GM04503 (cell line): ENCODE results near the gene NT5E.
A peak's percentile ranks its signal among the peaks of the same experiment; 100 is the strongest.

ENCODE experiments used
- DNase-seq: peaks from one replicate; pipeline ENCODE4 v3.0.0-alpha.2; 2012; ENCODE audit warnings: low read depth

NT5E gene

DNA sequence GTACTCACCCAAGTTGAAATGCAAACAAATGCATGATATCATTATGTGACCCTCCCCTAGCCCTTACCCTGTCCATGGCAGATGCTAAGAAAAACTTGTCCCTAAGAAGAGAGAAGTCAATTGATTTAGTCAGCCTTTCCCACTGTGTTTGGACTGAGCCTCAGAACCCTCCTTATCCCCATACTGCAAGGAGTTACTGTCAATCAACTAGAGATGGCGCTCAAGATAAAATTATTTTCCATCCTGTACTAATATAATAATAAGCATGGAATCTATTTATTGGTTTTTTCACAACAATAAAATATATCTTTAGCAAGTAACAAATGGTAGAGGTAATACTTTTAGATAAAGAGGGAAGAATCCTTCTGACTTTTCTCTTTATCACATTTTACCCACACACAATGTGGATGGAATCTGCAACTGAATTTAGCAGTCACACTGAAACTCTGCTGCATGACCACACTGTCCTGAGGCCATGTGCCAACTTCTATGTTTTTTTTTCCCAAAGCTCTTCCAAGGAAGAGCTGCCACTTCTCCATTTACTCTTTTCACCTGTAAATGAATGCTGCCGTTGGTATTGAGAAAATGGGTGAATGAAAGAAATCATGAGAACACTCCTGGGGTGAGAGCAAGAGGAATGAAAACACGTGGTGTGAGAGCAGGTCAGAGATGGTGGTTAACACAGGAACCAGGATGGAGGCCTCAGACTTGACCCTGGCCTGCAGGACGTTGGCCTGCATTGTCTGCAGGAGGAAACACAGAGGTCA is 10.5 kb downstream of the NT5E start:
- DNase-seq = no peak

DNA sequence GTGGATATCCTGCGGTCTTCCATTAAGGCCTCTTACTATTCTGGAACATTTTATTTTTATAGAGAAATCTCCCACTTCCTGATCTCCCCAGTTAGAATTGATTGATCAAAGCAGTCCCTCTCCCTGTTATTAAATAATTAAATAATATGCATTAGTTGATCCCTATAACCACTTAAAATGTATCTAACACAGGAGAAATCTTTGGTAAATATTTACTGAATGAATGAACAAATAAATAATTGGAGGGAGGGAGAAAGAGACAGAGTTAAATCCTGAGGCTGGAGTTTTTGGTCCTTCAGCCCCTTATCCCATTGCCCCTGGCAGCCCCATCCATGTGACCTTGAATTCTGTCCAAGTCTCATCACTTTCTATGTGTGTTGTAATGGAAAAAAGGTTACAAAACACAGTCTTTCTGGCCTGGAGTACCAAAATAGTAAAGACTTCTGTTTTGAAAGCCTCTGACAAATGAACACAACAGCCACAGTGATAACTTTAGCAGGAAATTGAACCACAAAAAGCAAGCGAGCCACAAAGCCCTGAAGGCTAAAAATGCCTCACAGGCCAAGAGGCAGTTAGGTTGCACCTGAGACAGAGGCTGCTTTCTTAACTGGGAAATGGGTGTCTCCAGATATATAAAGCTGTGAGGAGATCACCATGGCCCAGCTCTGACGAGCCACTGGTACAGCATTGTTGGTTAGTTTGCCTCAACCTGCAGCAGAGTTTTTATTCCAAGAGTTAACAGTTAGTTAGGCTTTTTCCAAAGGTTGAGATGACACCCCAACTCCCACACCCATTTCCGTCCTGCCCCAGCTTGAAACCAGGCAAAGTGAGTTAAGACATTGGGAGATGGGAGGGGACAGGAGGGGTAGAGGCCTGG is 11.3 kb downstream of the NT5E start:
- DNase-seq = peak; percentile 42

DNA sequence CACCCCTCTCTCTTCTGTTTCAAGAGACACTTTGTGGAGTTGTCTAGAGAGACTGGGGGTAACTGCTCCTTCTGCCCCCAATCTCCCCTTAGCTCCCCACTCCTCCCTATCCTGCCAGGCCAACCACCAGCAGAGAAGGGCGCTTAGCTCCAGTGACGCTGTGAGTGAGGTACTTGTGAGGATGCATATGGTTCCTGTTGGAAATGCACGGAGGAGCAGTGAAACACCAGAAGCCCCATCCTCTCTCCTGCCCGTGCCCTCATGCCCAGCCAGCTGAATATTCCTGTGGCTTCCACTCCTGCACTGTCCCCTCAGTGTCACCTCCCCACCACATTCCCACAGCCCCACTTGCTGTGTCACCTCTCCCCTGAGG is 11.9 kb downstream of the NT5E start:
- DNase-seq = no peak

DNA sequence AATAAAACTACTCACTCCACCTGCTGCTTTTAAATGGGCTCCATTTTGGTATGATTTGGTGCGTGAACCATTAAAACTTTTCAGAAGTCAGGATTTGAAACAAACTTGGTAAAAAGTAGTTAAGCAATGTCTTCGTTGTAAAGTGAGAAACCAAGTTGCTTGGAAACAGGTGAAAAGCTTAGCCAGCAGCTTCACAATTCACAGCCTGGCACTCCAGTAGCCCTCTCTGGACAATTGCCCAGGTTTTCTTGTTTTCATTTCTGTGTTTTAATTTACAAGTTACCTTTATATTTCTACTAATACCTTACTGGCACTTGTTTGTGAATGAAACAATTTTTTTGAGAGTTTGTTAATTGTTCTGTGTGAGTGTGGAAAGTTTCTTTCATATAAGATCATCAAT is 12.8 kb downstream of the NT5E start:
- DNase-seq = no peak

DNA sequence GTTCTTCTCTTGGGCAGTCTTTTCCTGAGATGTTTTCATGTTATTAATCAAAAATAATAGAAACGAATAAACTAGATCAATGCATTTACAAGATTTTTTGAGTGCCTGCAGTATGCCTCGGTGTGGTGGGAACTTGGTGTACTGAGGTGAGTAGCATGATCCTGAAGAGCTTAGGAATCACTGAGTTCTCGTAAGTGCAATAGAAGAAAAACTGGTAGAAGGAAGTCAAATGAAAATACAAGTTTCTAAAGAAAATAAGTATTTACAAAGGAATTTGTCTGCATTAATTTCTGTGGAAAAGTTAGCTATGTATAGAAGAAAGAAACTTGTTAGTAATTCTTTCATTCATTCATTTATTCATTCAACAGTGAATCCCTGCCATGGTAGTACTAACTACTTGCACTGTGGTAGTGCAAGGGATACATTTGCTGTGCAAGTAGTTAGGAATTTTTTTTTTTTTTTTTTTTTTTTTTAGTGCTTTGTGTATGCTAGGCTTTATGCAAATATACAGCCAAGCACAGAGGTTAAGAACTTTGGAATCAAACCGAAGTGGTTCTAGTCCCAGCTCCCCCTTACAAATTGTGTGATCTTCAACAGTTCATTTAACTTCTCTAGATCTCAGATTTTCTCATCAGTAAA is 13.9 kb downstream of the NT5E start:
- no peak for DNase-seq

DNA sequence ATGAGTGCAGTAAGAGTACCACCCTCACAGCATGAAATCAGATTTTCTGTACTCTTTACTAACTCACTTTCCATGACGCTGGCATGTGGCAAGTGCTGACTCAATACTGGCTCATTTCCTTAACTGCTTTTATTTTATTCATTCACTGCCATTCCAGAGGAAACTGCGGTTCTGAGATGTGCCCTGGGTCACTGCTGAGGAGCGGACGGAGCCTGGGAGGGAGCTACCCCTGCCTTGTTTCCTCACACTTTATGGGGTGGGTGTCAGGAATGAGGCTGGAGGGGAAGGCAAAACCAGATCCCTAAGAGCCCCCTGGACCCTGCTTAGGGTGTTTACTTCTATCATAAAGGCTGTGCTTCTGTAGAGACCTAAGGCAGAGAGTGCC is 14.4 kb downstream of the NT5E start:
- DNase-seq = peak; percentile 89

DNA sequence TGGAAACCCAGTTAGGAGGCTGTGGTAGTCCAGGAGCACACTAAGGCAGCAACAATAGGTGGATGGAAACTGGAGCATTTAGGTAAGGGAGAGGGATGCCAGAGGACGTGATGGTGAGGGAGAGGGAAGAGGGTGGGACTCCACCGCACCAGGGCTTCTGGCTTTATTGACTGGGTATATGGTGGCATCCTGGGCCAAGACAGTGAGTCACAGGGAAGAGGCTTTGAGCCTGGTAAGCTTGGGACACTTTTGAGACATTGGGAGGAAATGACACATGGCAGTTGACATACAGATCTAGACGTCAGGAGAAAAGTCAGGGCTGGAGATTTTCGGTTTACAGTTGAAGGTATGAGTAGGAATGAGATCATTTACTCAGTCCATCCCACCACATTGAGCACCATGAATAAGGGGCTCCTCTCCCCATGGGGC is 14.9 kb downstream of the NT5E start:
- peak; percentile 73 for DNase-seq

DNA sequence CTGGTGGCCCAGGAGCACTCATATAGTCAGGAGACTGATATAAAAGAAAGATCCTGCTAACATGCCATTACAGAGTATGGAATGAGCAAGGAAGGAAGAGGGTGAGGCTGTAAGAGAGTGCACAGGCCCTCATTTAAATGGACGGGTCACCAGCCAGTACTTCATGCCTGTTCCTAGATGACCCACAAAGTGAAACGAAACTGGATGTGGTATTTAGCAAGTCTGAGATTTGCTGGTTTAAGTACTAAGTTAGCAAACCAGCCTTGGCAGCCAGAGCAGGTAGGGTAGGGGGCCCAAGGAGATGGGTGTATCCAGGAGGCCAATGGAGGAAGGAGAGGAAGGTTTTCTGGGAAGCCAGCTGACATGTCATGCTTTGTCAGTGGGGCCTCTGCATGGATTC is 15.9 kb downstream of the NT5E start:
- no peak for DNase-seq

DNA sequence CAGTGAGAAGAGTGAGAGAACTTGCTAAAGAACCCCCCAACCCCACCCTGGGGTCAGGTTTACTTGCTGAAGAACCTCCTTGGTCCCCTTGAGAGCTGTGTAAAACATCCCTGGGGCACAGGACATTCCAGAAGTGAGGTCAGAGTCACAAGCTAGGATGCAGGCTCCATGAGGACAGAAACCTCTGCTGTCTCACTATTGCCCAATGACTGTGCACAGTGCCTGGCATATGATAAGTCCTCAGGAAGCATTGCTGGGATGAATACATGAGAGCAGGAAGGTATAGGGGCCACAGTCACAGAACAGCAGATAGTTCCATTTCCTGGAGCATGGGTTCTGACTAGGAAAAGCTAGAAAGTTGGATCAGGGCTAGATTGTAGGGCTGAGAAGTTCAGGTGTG is 18.4 kb downstream of the NT5E start:
- no peak for DNase-seq

DNA sequence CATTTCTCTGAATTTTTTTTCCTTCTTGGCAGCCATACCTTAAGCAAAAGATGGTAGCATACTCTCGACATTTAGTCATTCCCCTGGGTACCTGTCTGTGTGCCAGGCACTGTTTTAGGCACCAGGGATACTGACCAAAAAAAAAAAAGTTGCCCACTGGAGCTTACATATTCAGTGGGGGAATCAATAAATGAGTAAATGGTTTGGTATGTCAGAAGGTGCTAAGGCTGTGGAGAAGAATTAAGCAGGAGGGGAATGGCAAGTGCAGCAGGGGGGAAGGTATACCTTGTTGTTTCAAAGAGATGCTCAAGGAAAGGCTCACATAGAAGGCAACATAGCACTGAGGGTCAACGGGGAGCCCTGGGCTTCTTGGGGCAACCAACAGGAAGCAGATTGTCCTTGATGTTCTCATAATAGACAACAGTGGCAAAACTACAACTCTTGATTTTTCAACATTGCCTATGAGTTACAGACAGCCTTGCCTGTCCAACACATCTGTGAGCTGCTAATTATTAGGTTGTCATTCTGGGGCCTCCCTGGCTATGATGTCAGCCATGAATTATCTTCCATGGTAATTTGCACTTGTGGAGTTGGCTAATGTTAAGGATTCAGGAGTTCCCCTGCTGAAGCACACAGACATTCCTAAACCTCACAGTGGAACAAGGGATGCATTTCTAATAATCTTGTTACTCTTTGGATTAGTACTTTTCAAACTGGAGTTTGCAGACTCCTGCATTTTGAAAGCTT is 19.6 kb downstream of the NT5E start:
- DNase-seq = no peak

DNA sequence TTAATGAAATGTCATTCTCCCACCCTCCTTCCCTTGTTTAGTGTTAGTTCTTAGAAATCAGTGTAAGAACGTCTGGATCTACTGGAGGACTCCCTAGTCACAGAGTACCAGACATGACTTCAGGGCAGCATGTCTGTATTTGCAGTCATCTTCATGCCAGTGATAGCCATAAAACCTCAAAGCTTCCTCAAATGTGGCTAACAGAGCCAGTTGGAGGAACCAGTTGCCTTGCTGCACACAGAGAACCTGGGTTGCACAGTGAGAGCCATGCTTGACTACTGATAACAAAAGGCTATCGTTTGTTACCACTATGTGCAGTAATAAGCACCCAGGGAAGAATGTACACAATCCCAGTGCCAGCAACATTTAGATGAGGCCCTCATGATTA is 20.1 kb downstream of the NT5E start:
- DNase-seq = no peak

DNA sequence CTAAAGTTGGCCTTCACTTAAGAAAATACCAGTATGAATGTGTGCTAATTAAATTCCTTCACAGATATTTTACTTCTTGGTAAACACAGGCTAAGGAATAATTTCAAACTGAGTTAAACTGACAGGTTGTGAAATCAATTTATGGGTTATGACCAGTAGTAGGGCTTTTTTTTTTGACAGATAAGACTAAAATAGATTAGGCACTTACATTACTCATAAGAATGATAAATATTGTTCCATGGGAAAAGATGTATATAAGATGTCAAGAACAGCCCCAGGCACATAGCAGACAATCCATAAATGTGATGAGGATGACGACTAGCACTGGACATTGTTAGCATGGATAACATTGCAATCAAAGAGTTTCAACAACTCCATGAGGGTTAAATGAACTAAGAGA is 22.9 kb downstream of the NT5E start:
- DNase-seq = no peak

DNA sequence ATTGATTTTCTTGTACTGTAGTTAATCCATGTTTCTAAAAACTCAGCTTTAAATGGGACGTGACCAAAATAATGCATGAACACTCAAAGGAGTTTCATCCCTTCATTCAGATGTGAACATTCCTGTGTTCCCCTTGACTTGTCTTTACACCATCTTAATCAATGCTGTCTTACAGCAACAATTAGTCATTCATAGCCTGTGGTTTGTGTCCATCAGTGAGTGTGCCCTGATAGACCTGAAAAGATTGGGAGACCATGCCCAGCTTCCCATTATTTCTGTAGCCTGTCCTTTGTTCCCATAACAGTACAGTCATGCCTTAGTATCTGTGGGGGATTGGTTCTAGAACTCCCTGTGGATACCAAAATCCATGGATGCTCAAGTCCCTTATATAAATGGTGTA is 23.9 kb downstream of the NT5E start:
- no peak for DNase-seq

DNA sequence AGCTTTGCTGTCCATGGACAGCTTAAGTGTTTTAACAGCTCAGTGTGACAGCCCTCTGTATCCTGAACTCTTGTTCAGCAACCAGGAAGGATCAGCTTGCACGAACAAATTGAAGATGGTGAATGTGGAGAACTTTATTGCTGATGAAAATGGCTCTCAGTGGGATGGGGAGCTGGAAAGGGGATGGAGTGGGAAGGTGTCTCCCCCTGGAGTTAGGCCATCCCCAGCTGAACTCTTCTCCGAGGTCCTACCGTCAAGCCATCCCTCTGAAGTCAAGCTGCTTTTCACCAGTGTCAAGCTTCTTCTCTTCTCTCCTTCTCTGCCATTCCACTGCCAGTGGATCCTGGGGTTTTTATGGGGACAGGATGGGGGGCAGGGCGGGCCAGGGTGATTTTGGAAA is 26.6 kb downstream of the NT5E start:
- no peak for DNase-seq

DNA sequence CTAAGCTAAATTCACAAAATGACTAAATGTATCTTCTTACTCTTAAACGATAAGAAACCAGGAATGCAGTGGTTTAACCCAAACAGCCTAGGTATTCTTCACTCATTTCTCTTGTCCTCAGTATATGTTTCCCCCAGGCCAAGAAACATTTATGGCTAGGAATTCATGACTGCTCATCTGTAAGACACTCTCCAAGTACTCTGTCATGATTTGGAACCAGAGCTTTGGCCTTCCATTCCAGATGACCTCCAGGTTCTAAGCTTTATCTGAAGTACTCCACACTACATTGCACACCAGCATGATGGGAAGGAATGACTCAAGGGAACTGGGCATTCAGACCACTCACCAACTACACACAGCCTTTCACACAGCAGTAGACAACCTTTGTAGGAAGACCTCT is 29.3 kb downstream of the NT5E start:
- no peak for DNase-seq

DNA sequence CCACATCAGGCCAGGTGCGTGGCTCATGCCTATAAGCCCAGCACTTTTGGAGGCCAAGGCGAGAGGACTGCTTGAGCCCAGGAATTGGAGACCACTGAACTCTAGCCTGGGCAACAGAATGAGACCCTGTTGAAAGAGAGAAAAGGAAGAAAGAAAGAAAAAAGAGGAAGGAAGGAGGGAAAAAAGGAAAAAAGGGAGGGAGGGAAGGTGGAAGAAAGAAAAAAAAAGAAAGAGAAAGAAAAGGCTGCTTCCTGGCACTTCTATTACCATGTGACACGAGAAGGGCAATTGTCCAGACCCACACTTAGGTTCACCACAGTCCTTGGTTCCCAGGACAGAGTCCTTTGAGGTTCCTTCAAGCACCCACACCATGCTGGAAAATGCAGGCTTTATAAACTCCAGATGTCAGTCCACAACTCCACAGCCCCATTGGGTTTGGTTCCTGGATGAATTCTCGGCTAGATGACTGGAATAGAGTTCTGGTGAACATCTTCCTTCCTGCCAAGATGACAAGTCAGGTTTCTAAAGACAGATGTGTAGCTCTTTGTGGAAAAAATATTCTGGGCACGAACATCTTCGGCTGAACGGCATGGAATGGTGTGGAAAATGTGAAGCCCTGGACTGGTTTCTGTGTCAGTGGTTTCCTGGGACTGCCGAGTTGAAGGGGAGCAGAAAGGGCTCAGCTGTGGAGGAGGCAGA is 32.5 kb downstream of the NT5E start:
- DNase-seq = peak; percentile 86

DNA sequence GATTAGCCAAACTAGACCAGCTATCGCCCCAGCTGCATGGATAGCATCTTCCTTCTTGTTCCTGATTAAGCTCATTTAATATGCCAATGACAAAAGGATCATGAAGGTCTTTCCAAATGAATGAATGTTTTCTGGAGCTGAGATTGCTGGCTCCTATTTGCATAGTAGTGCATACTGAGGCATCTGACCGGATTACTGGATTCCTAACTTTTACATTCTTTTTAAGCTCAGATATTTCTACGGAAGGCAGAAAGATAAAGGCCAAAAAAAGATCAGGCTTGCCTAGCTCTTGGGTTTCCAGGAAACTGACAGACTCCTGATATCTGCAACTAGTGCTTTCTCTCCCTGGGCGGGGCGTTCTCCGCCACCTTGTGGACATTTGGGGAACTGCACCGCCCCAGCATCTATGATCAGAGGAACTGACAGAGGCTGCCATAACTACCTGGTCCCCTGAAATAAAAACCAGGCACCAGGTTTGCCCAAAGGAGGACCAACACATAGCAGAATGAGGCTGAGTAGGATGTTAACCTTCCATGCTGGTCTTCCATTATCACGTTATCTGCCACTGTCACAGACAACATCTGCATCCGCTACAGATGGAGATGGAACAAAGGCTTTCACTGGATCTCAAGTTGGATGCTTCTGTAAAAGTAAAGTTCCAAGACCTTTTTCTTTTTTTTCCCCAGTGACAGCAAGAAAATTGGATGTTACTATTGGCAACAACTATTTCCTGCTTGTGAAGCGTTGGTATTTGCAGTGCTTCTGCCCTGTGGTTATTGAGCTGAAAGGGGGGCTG is 33.2 kb downstream of the NT5E start:
- no peak for DNase-seq

DNA sequence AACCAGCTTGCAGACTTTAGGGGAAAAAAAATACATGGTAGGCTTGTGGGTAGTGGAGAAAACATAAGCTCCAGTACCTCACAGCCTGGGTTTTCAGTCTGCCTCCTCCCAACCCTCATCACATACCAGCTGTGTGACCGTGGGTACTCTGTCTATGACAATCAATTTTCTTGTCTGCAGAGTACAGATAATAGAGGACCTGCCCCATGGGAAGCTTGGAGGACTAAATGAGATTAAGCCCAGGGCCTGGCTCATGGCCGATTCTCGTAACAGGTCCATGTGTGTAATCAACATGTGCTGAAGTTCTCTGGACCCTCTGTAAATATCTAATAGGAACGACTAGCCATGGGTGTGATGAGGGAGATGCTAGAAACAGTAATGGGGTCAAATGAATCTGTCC is 34.0 kb downstream of the NT5E start:
- no peak for DNase-seq

DNA sequence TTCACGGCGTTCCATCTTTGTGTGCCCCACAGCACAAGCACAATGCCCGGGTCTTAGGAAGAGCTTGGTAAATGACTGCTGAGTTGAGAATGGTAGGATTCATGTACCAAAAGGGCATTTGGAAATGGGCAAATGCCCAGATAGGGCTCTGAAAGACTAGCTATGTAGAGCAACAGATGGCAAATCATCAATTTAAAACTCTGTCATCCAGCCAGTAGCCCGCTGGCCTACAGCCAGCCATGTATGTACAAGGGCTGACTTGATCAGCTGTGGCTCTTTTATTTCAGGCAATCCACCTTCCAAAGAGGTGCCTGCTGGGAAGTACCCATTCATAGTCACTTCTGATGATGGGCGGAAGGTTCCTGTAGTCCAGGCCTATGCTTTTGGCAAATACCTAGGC is 35.1 kb downstream of the NT5E start:
- no peak for DNase-seq

DNA sequence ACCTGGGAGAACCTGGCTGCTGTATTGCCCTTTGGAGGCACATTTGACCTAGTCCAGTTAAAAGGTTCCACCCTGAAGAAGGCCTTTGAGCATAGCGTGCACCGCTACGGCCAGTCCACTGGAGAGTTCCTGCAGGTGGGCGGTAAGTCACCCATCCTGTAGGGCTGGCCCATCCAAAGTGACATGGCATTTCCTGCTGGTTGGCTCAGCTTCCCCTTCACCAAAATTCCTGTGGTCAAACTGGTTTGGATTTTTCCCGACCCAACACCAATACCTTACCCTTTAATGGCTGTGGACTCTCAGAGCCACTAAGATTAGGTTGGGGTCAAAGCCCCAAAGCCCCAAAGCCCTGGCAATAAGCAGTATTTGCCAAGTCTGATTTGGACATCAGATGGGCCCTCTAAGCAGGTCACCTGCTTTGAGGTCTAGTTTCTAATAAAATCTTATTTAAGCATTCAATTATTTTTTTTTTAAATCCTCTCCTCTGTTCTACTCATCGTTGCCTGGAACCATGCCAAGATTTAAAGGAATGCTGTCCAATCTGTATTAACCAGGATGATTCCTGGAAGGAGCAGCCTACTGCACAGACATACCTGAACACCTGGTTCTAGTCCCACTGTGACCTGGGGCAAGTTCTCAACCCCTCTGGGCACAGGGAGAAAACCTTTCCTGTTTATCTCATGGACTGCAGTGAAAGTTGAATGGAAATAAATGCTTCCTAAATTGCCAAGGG is 40.8 kb downstream of the NT5E start:
- DNase-seq = no peak
